GM21619 (cell line): Measurements from ENCODE around the gene ZNF555.
"Not testable (repeated sequence)": the region's sequence is repeated elsewhere in the genome, so short reads cannot be mapped to it uniquely, and the experiment has no call there.

ENCODE experiments used
- ATAC-seq: cut with Tn5 transposase; IDR thresholded peaks from one replicate; pipeline ENCODE4 v1.9.1; 2021; ENCODE audit not compliant: unreplicated experiment

Gene ZNF555

GRCh38 chr19:2806736-2807378 lies 34.4 kb upstream of the ZNF555 start:
- ATAC-seq = no peak

- no peak for ATAC-seq
Observed at GRCh38 chr19:2807379-2808128, 33.7 kb upstream of the ZNF555 start.

GRCh38 chr19:2808129-2808941 lies 32.9 kb upstream of the ZNF555 start:
- no peak for ATAC-seq

GRCh38 chr19:2809387-2810140 lies 31.7 kb upstream of the ZNF555 start:
- no peak for ATAC-seq

- ATAC-seq = no peak
Observed at GRCh38 chr19:2810141-2811091, 30.9 kb upstream of the ZNF555 start.

GRCh38 chr19:2811221-2811722 lies 30.0 kb upstream of the ZNF555 start:
- ATAC-seq = no peak

GRCh38 chr19:2811735-2812413 lies 29.4 kb upstream of the ZNF555 start:
- ATAC-seq = no peak

GRCh38 chr19:2812414-2813234 lies 28.7 kb upstream of the ZNF555 start:
- ATAC-seq = no peak

- no peak for ATAC-seq
Observed at GRCh38 chr19:2813235-2814160, 27.8 kb upstream of the ZNF555 start.

- ATAC-seq = no peak
Observed at GRCh38 chr19:2814426-2814825, 26.8 kb upstream of the ZNF555 start.

- no peak for ATAC-seq
Observed at GRCh38 chr19:2815191-2815614, 26.1 kb upstream of the ZNF555 start.

- no peak for ATAC-seq
Observed at GRCh38 chr19:2815923-2816322, 25.4 kb upstream of the ZNF555 start.

- no peak for ATAC-seq
Observed at GRCh38 chr19:2816641-2817040, 24.6 kb upstream of the ZNF555 start.

- ATAC-seq = not testable (repeated sequence)
Observed at GRCh38 chr19:2817237-2817829, 23.9 kb upstream of the ZNF555 start.

GRCh38 chr19:2819540-2820111 lies 21.6 kb upstream of the ZNF555 start, which contains the start of gene ZNF554:
ZNF554 (plus strand) TSS chr19:2819868; CDS start chr19:2820072, 204 bp downstream.
- ATAC-seq = peak; percentile 90

- no peak for ATAC-seq
Observed at GRCh38 chr19:2820112-2820702, 21.1 kb upstream of the ZNF555 start.
